Measurements from ENCODE around the gene PSRC1. TPM values are rescaled to one million over a fixed set of nuclear protein-coding genes. Genes with fewer than 3 reads are reported as not detected.
A peak's percentile ranks its signal among the peaks of the same experiment; 100 is the strongest.

The PSRC1 gene
- total and polyA plus RNA-seq, 12 donors: 0.52 to 13.2 (median 2.5) TPM

DNA sequence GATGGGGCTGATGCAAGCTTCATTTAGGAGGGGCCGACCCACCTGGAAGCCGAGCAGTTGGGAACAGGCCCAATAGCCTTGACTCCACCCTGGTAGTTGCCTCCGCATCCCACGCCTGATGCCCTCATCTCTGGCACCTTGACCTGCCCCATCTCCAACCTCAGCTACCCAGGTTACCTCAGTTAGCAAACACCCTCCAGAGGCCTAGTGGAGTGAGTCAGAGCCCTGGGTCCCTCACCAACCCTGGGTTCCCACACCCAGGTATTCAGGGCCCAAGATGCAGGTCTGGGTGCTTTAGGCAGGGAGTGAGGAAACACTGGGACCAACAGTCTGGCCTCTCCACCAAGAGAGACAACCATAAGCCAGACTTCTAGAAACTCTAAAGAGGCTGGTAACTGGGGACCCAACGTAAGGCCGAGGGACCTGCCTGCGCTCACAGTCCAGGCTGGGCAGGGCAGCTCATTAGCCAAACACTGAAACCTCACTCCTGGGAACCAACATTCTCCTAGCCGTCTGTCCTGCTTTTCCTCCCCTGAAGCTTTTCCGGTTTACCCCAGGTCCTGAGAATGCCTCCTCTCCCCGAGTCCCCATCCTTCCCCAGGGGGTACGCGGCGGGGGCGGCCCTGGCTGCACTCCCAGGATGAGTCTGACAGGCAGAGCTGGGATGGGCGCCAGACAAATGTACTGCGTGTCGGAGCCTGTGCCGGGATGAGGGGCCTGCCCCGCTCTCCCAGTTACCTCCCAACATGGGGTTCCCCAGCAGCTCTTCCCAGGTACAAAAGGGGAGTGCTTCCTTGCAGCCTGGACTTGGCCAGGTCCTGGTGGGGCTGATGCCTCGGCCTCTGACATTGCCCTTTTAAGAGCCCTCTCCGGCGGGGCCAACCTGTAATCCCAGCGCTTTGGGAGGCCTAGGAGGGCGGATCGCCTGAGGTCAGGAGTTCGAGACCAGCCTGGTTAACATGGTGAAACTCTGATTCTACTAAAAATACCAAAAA is 42.5 kb downstream of the PSRC1 start:
- H3K4me3 ChIP-seq: no peak overlapping the region
- H3K27me3 ChIP-seq: no peaks in the 10 kb centered on the region
- no peaks in the 10 kb centered on the region for H3K9me3 ChIP-seq (replicated peaks in 1 of 3)
- peaks cover 0 to 36% of the 10 kb centered on the region in 2 donors for H3K36me3 ChIP-seq (replicated peaks in 1 of 2)
- TF ChIP-seq POLR2A (IDR thresholded peaks at IDR 0.05): no peak
- TF ChIP-seq, protein P1, sequence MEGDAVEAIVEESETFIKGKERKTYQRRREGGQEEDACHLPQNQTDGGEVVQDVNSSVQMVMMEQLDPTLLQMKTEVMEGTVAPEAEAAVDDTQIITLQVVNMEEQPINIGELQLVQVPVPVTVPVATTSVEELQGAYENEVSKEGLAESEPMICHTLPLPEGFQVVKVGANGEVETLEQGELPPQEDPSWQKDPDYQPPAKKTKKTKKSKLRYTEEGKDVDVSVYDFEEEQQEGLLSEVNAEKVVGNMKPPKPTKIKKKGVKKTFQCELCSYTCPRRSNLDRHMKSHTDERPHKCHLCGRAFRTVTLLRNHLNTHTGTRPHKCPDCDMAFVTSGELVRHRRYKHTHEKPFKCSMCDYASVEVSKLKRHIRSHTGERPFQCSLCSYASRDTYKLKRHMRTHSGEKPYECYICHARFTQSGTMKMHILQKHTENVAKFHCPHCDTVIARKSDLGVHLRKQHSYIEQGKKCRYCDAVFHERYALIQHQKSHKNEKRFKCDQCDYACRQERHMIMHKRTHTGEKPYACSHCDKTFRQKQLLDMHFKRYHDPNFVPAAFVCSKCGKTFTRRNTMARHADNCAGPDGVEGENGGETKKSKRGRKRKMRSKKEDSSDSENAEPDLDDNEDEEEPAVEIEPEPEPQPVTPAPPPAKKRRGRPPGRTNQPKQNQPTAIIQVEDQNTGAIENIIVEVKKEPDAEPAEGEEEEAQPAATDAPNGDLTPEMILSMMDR (IDR thresholded peaks at IDR 0.05): no peak
- peak; percentile 51 to 77 (median 65) for DNase-seq
- intact Hi-C loops (cut with DNase I): no loop called here
- WGBS, 4 donors: 20 to 28% (median 26%) methylated on average over 15 to 26 of the region's 26 CpGs
- peak overlapping the region in 1 of 5 donors; percentile 26 for H3K27ac ChIP-seq
- H3K4me1 ChIP-seq (replicated peaks in 1 of 2): peaks cover 8 to 16% of the 10 kb centered on the region in 2 donors

DNA sequence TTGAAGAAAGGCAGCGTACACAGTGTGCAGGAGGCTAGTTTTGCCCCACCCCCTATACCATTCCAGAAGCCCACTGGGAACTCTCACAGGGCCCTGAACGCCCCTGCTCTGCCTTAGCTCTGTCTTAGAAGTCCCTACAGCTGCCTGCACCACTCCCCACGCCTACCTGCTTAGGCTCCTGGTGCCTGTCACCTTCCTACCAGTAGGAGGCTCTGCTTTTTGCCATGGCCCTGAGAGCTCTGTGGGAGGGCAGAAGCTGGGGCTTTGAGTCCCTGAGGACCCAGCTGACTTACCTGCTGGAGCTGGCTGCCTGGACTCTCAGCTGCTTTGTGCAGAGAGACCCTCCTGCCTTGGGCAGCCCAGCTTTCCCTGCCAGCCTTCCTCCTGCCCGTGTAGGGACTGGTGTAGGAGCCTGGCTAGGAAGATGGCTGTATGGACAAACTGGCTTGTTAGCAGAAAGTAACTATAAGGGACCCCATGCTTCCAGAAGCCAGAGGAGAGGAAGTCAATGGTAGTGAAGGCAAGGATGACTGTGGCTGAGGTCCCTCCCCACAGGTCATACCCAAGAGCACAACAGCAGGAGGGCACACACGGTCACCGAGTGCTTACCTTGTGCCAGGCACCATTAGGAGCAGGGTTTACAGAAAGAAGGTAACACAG is 43.4 kb downstream of the PSRC1 start:
- Histone ChIP-seq H3K9me3 (replicated peaks in 1 of 3) (no peaks in the 10 kb centered on the region), H3K4me3 (no peak overlapping the region), H3K27me3 (no peaks in the 10 kb centered on the region), H3K36me3 (replicated peaks in 1 of 2) (peaks cover 0 to 45% of the 10 kb centered on the region in 2 donors), H3K27ac (peak overlapping the region in 1 of 5 donors; percentile 17), H3K4me1 (replicated peaks in 1 of 2) (peaks cover 8 to 16% of the 10 kb centered on the region in 2 donors)
- WGBS, 4 donors: 67 to 76% (median 68%) methylated on average over 4 to 6 of the region's 6 CpGs
- peak in 3 of 7 donors; percentile 35 to 58 (median 43) for DNase-seq
- TF ChIP-seq, protein P1 (IDR thresholded peaks at IDR 0.05): peak; percentile 22 to 46 (median 34)
- no peak for TF ChIP-seq POLR2A (IDR thresholded peaks at IDR 0.05)
- intact Hi-C loops (cut with DNase I): no loop called here

DNA sequence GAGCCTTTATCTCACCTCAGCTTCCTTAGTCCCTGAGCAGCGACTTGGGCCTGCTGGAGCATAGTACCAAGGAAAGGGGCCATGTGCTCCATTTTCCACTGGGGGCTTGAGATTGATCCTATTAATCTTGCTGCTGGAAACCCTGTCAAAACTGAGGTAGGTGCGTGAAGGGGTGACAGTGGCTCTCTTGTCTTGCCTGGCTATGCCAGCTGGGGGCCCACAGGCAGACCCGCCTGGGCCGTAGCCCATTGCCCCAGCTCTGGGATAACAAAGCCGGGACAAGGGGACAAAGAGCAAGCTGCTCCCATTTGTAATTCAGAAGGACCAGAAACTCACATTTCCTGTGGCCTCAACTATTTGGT is 43.9 kb downstream of the PSRC1 start:
- WGBS, 4 donors: 68 to 91% (median 84%) methylated on average over 4 to 5 of the region's 5 CpGs
- no peak for TF ChIP-seq POLR2A (IDR thresholded peaks at IDR 0.05)
- TF ChIP-seq, protein P1 (IDR thresholded peaks at IDR 0.05): no peak
- H3K36me3 ChIP-seq (replicated peaks in 1 of 2): peaks cover 0 to 50% of the 10 kb centered on the region in 2 donors

DNA sequence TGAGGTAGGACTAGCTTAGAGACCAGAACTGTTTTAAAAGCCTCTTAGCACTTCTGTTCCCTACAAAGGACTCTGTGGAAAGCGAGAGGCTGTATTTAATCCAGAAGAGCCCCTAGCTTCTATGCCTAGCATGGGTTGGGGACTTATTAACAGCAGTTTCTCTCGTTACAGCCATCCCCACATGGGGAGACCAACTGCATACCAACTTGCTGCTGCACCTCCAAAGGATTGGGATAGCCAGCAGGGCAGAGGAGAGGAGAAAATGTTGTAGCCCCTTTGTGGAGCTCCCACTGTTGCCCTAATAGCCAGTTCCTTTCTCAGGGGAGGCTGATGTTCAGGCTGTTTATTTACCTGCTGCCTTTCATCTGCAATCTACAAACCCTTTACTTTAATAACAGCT is 44.6 kb downstream of the PSRC1 start:
- Histone ChIP-seq H3K4me1 (replicated peaks in 1 of 2) (peaks cover 8 to 16% of the 10 kb centered on the region in 2 donors), H3K36me3 (replicated peaks in 1 of 2) (peaks cover 0 to 53% of the 10 kb centered on the region in 2 donors), H3K9me3 (replicated peaks in 1 of 3) (no peaks in the 10 kb centered on the region), H3K4me3 (no peak overlapping the region), H3K27me3 (no peaks in the 10 kb centered on the region), H3K27ac (no peak overlapping the region)
- intact Hi-C loops (cut with DNase I): no loop called here
- 93 to 100% (median 94%) methylated on average over 2 of the region's 2 CpGs for WGBS, 4 donors
- peak in 1 of 7 donors; percentile 21 for DNase-seq
- TF ChIP-seq POLR2A (IDR thresholded peaks at IDR 0.05): no peak
- TF ChIP-seq, protein P1 (IDR thresholded peaks at IDR 0.05): no peak

More for the DNA sequence above, 43.9 kb downstream of the PSRC1 start:
- peak in 1 of 7 donors; percentile 47 for DNase-seq
- Histone ChIP-seq H3K4me3 (no peak overlapping the region), H3K4me1 (replicated peaks in 1 of 2) (peaks cover 8 to 16% of the 10 kb centered on the region in 2 donors), H3K9me3 (replicated peaks in 1 of 3) (no peaks in the 10 kb centered on the region), H3K27ac (no peak overlapping the region), H3K27me3 (no peaks in the 10 kb centered on the region)
- intact Hi-C loops (cut with DNase I): no loop called here
